HepG2 (cell line): ENCODE results near the gene NPB.

Source experiments
- CTCF ChIP-seq: sonication (generic); formaldehyde crosslinking; IDR thresholded peaks from 2 replicates; pipeline ENCODE4 v1.5.0; 2020; ENCODE audit warnings: mild to moderate bottlenecking, missing genetic modification reagents, moderate library complexity
- ESRRA ChIP-seq: sonication (generic); formaldehyde crosslinking; IDR thresholded peaks from 2 replicates; pipeline ENCODE4 v1.5.1; 2020; ENCODE audit warnings: mild to moderate bottlenecking, low read depth, missing genetic modification reagents
- ETV5 ChIP-seq: IDR thresholded peaks from 2 replicates; pipeline ENCODE4 v1.6.1; 2018; ENCODE audit warnings: missing biosample characterization, missing genetic modification reagents, inconsistent platforms, borderline replicate concordance
- FOXA3 ChIP-seq: IDR thresholded peaks from 2 replicates; pipeline ENCODE4 v1.6.1; 2016; ENCODE audit warnings: missing genetic modification reagents, missing compliant biosample characterization
- TEAD2 ChIP-seq: sonication (generic); formaldehyde crosslinking; IDR thresholded peaks from 2 replicates; pipeline ENCODE4 v1.9.0; 2021; ENCODE audit warnings: missing genetic modification reagents
- ZSCAN22 ChIP-seq: sonication (generic); formaldehyde crosslinking; IDR thresholded peaks from 2 replicates; pipeline ENCODE4 v1.4.0; 2020; ENCODE audit warnings: mild to moderate bottlenecking, missing genetic modification reagents

GRCh38 chr17:81913394-81914102, 11.5 kb downstream of the NPB start:
- TF ChIP-seq ESRRA (CRISPR knock-in tag), result no peak
- no peak for TF ChIP-seq ZSCAN22
- no peak for TF ChIP-seq ETV5 (CRISPR knock-in tag)
- no peak for TF ChIP-seq FOXA3 (CRISPR knock-in tag)
- TF ChIP-seq TEAD2, result no peak
- no peak for TF ChIP-seq CTCF
